ENCODE data around the gene LRFN3.
A peak's percentile ranks its signal among the peaks of the same experiment; 100 is the strongest.
"Not testable (repeated sequence)": the region's sequence is repeated elsewhere in the genome, so short reads cannot be mapped to it uniquely, and the experiment has no call there.

LRFN3 gene

GRCh38 chr19:35935911-35936737 is at the start of gene LRFN3:
Gene LRFN3 (plus strand): TSS chr19:35936374. CDS start chr19:35939426, 3,052 bp downstream.
- DNase-seq = no peak

GRCh38 chr19:35887197-35887596 is 49.0 kb upstream of the LRFN3 start:
- no peak for DNase-seq

GRCh38 chr19:35888398-35888797 is 47.8 kb upstream of the LRFN3 start:
- DNase-seq = no peak

GRCh38 chr19:35889370-35890112 is 46.6 kb upstream of the LRFN3 start:
- DNase-seq = no peak

GRCh38 chr19:35890113-35890650 is 46.0 kb upstream of the LRFN3 start:
- no peak for DNase-seq

GRCh38 chr19:35891819-35892218 is 44.4 kb upstream of the LRFN3 start:
- DNase-seq = not testable (repeated sequence)

GRCh38 chr19:35894342-35894741 is 41.8 kb upstream of the LRFN3 start:
- DNase-seq = no peak

GRCh38 chr19:35895911-35896642 is 40.1 kb upstream of the LRFN3 start:
- no peak for DNase-seq

GRCh38 chr19:35896643-35897040 is 39.5 kb upstream of the LRFN3 start:
- DNase-seq = no peak

- DNase-seq = no peak
Observed at GRCh38 chr19:35897706-35898451, 38.3 kb upstream of the LRFN3 start.

- DNase-seq = no peak
Observed at GRCh38 chr19:35898499-35898809, 37.7 kb upstream of the LRFN3 start.

GRCh38 chr19:35899547-35900214 is 36.5 kb upstream of the LRFN3 start:
- peak; percentile 51 for DNase-seq

GRCh38 chr19:35901055-35901644 is 35.0 kb upstream of the LRFN3 start:
- no peak for DNase-seq

- DNase-seq = no peak
Observed at GRCh38 chr19:35901854-35902661, 34.1 kb upstream of the LRFN3 start, which contains the start of gene HCST. Gene HCST (plus strand): TSS chr19:35902529. CDS start chr19:35902594, 65 bp downstream.

GRCh38 chr19:35902870-35903475 is 33.2 kb upstream of the LRFN3 start:
- DNase-seq = no peak

- no peak for DNase-seq
Observed at GRCh38 chr19:35903550-35904179, 32.5 kb upstream of the LRFN3 start.

GRCh38 chr19:35904311-35905068 is 31.7 kb upstream of the LRFN3 start:
- no peak for DNase-seq

GRCh38 chr19:35905178-35905727 is 30.9 kb upstream of the LRFN3 start:
- DNase-seq = no peak

- no peak for DNase-seq
Observed at GRCh38 chr19:35907377-35907745, 28.8 kb upstream of the LRFN3 start.
